Fibroblast of lung (primary cell): Measurements from ENCODE around the gene MACC1. TPM values are rescaled to one million over a fixed set of nuclear protein-coding genes. Genes with fewer than 3 reads are reported as not detected.

ENCODE experiments used
- DNase-seq, 2 donors: peaks; one replicate each; pipeline versions ENCODE4 v3.0.0 to v3.0.0-alpha.2; 2010; ENCODE audit warnings: low read depth in 2 of 2
- H2AFZ ChIP-seq: 2 replicates; pipeline ENCODE4 v1.5.1; 2012; ENCODE audit warnings: low read length, control low read depth, inconsistent platforms
- H3K27ac ChIP-seq: 2 replicates; pipeline ENCODE4 v1.5.1; 2011; ENCODE audit warnings: low read length, control low read depth; ENCODE audit not compliant: insufficient read depth
- H3K27me3 ChIP-seq: 2 replicates; pipeline ENCODE4 v1.5.1; 2011; ENCODE audit warnings: mild to moderate bottlenecking, low read length; ENCODE audit not compliant: control insufficient read depth, insufficient read depth
- H3K36me3 ChIP-seq: 2 replicates; pipeline ENCODE4 v1.5.1; 2011; ENCODE audit warnings: low read length; ENCODE audit not compliant: control insufficient read depth, insufficient read depth
- H3K4me1 ChIP-seq: 2 replicates; pipeline ENCODE4 v1.5.1; 2011; ENCODE audit warnings: low read length; ENCODE audit not compliant: control insufficient read depth, insufficient read depth; ENCODE audit errors: extremely low read depth
- H3K4me2 ChIP-seq: 2 replicates; pipeline ENCODE4 v1.5.1; 2011; ENCODE audit warnings: low read length, control low read depth; ENCODE audit not compliant: insufficient read depth; ENCODE audit errors: extremely low read depth
- H3K4me3 ChIP-seq, 4 experiments: fragments of 200-600 bp in 1 of 4; sonication (generic) in 1 of 4; replicated peaks in 1 of 4; 2 replicates each; pipeline ENCODE4 v1.5.1; 2011 to 2016; ENCODE audit warnings: low read length in 4 of 4, low read depth in 3 of 4, mild to moderate bottlenecking in 3 of 4, control low read depth in 2 of 4, inconsistent platforms in 1 of 4, mixed read lengths in 1 of 4; ENCODE audit not compliant: insufficient read depth in 1 of 4; ENCODE audit errors: control extremely low read depth in 1 of 4
- H3K79me2 ChIP-seq: 2 replicates; pipeline ENCODE4 v1.5.1; 2012; ENCODE audit warnings: mild to moderate bottlenecking, low read length, inconsistent platforms; ENCODE audit not compliant: control insufficient read depth, insufficient read depth
- H3K9ac ChIP-seq: 2 replicates; pipeline ENCODE4 v1.5.1; 2011; ENCODE audit warnings: mild to moderate bottlenecking, low read length, control low read depth; ENCODE audit not compliant: insufficient read depth
- H3K9me3 ChIP-seq: 2 replicates; pipeline ENCODE4 v1.5.1; 2012; ENCODE audit warnings: low read depth, low read length; ENCODE audit not compliant: control insufficient read depth, insufficient read depth
- H4K20me1 ChIP-seq: 2 replicates; pipeline ENCODE4 v1.5.1; 2011; ENCODE audit warnings: low read length; ENCODE audit not compliant: control insufficient read depth, insufficient read depth; ENCODE audit errors: extremely low read depth
- CTCF ChIP-seq, 2 donors: IDR thresholded peaks in 1 of 2; conservative IDR thresholded peaks in 1 of 2; 1 replicate in 1 of 2; 2 replicates in 1 of 2; pipeline ENCODE4 v1.5.1; 2011 to 2012; ENCODE audit warnings: low read length in 2 of 2, control low read depth in 1 of 2, inconsistent platforms in 1 of 2, low read depth in 1 of 2, mild to moderate bottlenecking in 1 of 2
- EZH2 ChIP-seq: IDR thresholded peaks from 2 replicates; pipeline ENCODE4 v1.5.1; 2012; ENCODE audit warnings: low read length, control low read depth, mild to moderate bottlenecking; ENCODE audit errors: missing control alignments
- polyA plus RNA-seq, 2 donors: library from polyadenylated mRNA; depleted of rRNA in 1 of 2; stranded (reverse) in 1 of 2; unstranded in 1 of 2; fragments of >200 nt; gene quantifications; 2 replicates each; pipeline ENCODE4 v1.2.1, GENCODE V29; 2011 to 2012; ENCODE audit warnings: missing spikeins in 1 of 2
- total RNA-seq: library from RNA; depleted of rRNA; stranded (reverse); fragments of >200 nt; gene quantifications from 2 replicates; pipeline ENCODE4 v1.2.1, GENCODE V29; 2014

The MACC1 gene
- total and polyA plus RNA-seq, 2 donors (not counting 1 experiment from before 2014, with no cell fraction given): under 0.01 to 0.33 TPM

- H3K27me3 ChIP-seq: no peaks in the 10 kb centered on the region
- H3K9me3 ChIP-seq: no peaks in the 10 kb centered on the region
- no peak overlapping the region for H2AFZ ChIP-seq
- H3K79me2 ChIP-seq: no peaks in the 10 kb centered on the region
- H3K9ac ChIP-seq: no peak overlapping the region
- no peak overlapping the region for H3K4me3 ChIP-seq
- H3K4me2 ChIP-seq: no peak overlapping the region
- no peak for DNase-seq
- H3K4me1 ChIP-seq: no peaks in the 10 kb centered on the region
- no peaks in the 10 kb centered on the region for H3K36me3 ChIP-seq
- no peak overlapping the region for H3K27ac ChIP-seq
- no peaks in the 10 kb centered on the region for H4K20me1 ChIP-seq
- TF ChIP-seq EZH2 (no peak), CTCF (conservative IDR thresholded peaks at IDR 0.05 in 1 of 2, IDR thresholded peaks at IDR 0.05 in 1 of 2; ENCODE audit: low read depth in 1 of 2, low read length in 2 of 2) (no peak)
Observed at GRCh38 chr7:20112696-20113095, 104.5 kb downstream of the MACC1 start.

- no peaks in the 10 kb centered on the region for H3K79me2 ChIP-seq
- H3K36me3 ChIP-seq: no peaks in the 10 kb centered on the region
- no peaks in the 10 kb centered on the region for H3K4me1 ChIP-seq
- no peaks in the 10 kb centered on the region for H3K9me3 ChIP-seq
- no peak overlapping the region for H3K27ac ChIP-seq
- H3K27me3 ChIP-seq: no peaks in the 10 kb centered on the region
- TF ChIP-seq CTCF (conservative IDR thresholded peaks at IDR 0.05 in 1 of 2, IDR thresholded peaks at IDR 0.05 in 1 of 2; ENCODE audit: low read depth in 1 of 2, low read length in 2 of 2): no peak
- TF ChIP-seq EZH2: no peak
- no peaks in the 10 kb centered on the region for H4K20me1 ChIP-seq
- H3K4me3 ChIP-seq: no peak overlapping the region
- no peak overlapping the region for H2AFZ ChIP-seq
- no peak overlapping the region for H3K4me2 ChIP-seq
- no peak overlapping the region for H3K9ac ChIP-seq
- DNase-seq: no peak
Observed at GRCh38 chr7:20111821-20112542, 105.2 kb downstream of the MACC1 start.

- no peak overlapping the region for H3K4me3 ChIP-seq
- H3K27ac ChIP-seq: no peak overlapping the region
- TF ChIP-seq EZH2 (no peak), CTCF (conservative IDR thresholded peaks at IDR 0.05 in 1 of 2, IDR thresholded peaks at IDR 0.05 in 1 of 2; ENCODE audit: low read depth in 1 of 2, low read length in 2 of 2) (no peak)
- H3K4me1 ChIP-seq: no peaks in the 10 kb centered on the region
- H4K20me1 ChIP-seq: no peaks in the 10 kb centered on the region
- no peak overlapping the region for H3K4me2 ChIP-seq
- no peak overlapping the region for H2AFZ ChIP-seq
- H3K9ac ChIP-seq: no peak overlapping the region
- no peaks in the 10 kb centered on the region for H3K36me3 ChIP-seq
- no peak for DNase-seq
- no peaks in the 10 kb centered on the region for H3K27me3 ChIP-seq
- no peaks in the 10 kb centered on the region for H3K9me3 ChIP-seq
- no peaks in the 10 kb centered on the region for H3K79me2 ChIP-seq
Observed at GRCh38 chr7:20107582-20107981, 109.6 kb downstream of the MACC1 start.
